H1 (cell line): Measurements from ENCODE around the gene NKAIN1. TPM values are rescaled to one million over a fixed set of nuclear protein-coding genes. Genes with fewer than 3 reads are reported as not detected.

Source experiments
- CTCF ChIA-PET: fragments of 300-600 bp; sonication (Branson Sonifier 250); formaldehyde crosslinking; loops from one replicate; lab custom pipeline; 2021; ENCODE audit not compliant: partially characterized antibody; lab: Charles Lee
- POLR2A ChIA-PET: fragments of 300-600 bp; sonication (Branson Sonifier 250); formaldehyde crosslinking; loops from one replicate; lab custom pipeline; 2021; ENCODE audit warnings: inconsistent platforms; ENCODE audit not compliant: partially characterized antibody; lab: Charles Lee
- DNase-seq, 2 experiments: peaks; one replicate each; pipeline versions ENCODE4 v3.0.0 to v3.0.0-alpha.2; 2010 to 2022; ENCODE audit warnings: low spot score in 2 of 2, low read depth in 1 of 2, mixed read lengths in 1 of 2
- FAIRE-seq: peaks from 2 replicates; lab custom pipeline; 2011; peaks lifted over from hg19 to GRCh38; lab: Jason Lieb, UNC
- H2AFZ ChIP-seq: 2 replicates; pipeline ENCODE4 v1.8.1; 2012; ENCODE audit warnings: low read length, inconsistent platforms
- H2AK5ac ChIP-seq: 2 replicates; pipeline ENCODE4 v1.6.1; 2013; ENCODE audit warnings: low read depth, low read length
- H2BK120ac ChIP-seq: replicated peaks from 2 replicates; pipeline ENCODE3; 2013; ENCODE audit warnings: low read depth, low read length, inconsistent platforms
- H2BK12ac ChIP-seq: 2 replicates; pipeline ENCODE4 v1.6.1; 2013; ENCODE audit warnings: low read depth, low read length
- H2BK15ac ChIP-seq: 2 replicates; pipeline ENCODE4 v1.6.1; 2013; ENCODE audit warnings: low read length
- H2BK20ac ChIP-seq: 2 replicates; pipeline ENCODE4 v1.6.1; 2013; ENCODE audit warnings: low read length
- H2BK5ac ChIP-seq: 2 replicates; pipeline ENCODE4 v1.6.1; 2013; ENCODE audit warnings: low read depth, low read length
- H3K14ac ChIP-seq: 2 replicates; pipeline ENCODE4 v1.6.1; 2013; ENCODE audit warnings: inconsistent platforms; ENCODE audit not compliant: insufficient read length
- H3K18ac ChIP-seq: 2 replicates; pipeline ENCODE4 v1.6.1; 2013; ENCODE audit warnings: low read length; ENCODE audit errors: extremely low read depth
- H3K23ac ChIP-seq: 2 replicates; pipeline ENCODE4 v1.6.1; 2013; ENCODE audit warnings: inconsistent platforms; ENCODE audit not compliant: insufficient read length
- H3K23me2 ChIP-seq: 2 replicates; pipeline ENCODE4 v1.6.1; 2013; ENCODE audit warnings: low read depth, low read length
- H3K27ac ChIP-seq: 2 replicates; pipeline ENCODE4 v1.6.1; 2011; ENCODE audit warnings: low read depth, low read length, inconsistent platforms
- H3K27me3 ChIP-seq, 4 experiments: replicated peaks in 1 of 4; 1 replicate in 1 of 4; 2 replicates in 3 of 4; pipeline versions ENCODE4 v1.6.1 to v1.8.1; 2011 to 2013; ENCODE audit warnings: low read length in 3 of 4, mild to moderate bottlenecking in 3 of 4, inconsistent platforms in 2 of 4, mixed read lengths in 2 of 4, moderate library complexity in 1 of 4; ENCODE audit not compliant: control insufficient read depth in 3 of 4, insufficient read depth in 3 of 4; ENCODE audit errors: extremely low read depth in 1 of 4
- H3K36me3 ChIP-seq, 4 experiments: 2 replicates each; pipeline versions ENCODE4 v1.6.1 to v1.8.1; 2011 to 2013; ENCODE audit warnings: mild to moderate bottlenecking in 4 of 4, low read length in 3 of 4, moderate library complexity in 2 of 4, control low read depth in 1 of 4, inconsistent platforms in 1 of 4; ENCODE audit not compliant: insufficient read depth in 4 of 4, control insufficient read depth in 2 of 4
- H3K4ac ChIP-seq: replicated peaks from 2 replicates; pipeline ENCODE3; 2013; ENCODE audit warnings: low read length, low read depth, mixed read lengths, inconsistent platforms; ENCODE audit not compliant: insufficient read length
- H3K4me1 ChIP-seq, 4 experiments: replicated peaks in 1 of 4; 1 replicate in 1 of 4; 2 replicates in 3 of 4; pipeline versions ENCODE4 v1.6.1 to v1.8.1; 2011 to 2013; ENCODE audit warnings: low read length in 3 of 4, inconsistent platforms in 2 of 4, mixed read lengths in 1 of 4; ENCODE audit not compliant: insufficient read depth in 4 of 4, control insufficient read depth in 3 of 4
- H3K4me2 ChIP-seq, 2 experiments: 2 replicates each; pipeline versions ENCODE4 v1.6.1 to v1.8.1; 2011 to 2013; ENCODE audit warnings: low read depth in 2 of 2, low read length in 2 of 2, control low read depth in 1 of 2, inconsistent platforms in 1 of 2, mild to moderate bottlenecking in 1 of 2; ENCODE audit not compliant: insufficient read depth in 1 of 2
- H3K4me3 ChIP-seq, 4 experiments: fragments of 200-600, 300-600 bp in 1 of 4; sonication (generic), shearing (Covaris generic), sonication (Bioruptor Twin) in 1 of 4; 2 replicates each; pipeline versions ENCODE4 v1.5.1 to v1.8.1; 2011 to 2016; ENCODE audit warnings: low read length in 4 of 4, low read depth in 3 of 4, control low read depth in 2 of 4, inconsistent platforms in 2 of 4, mild to moderate bottlenecking in 2 of 4, mixed read lengths in 1 of 4, moderate library complexity in 1 of 4; ENCODE audit not compliant: insufficient read depth in 2 of 4; ENCODE audit errors: extremely low read depth in 1 of 4
- H3K56ac ChIP-seq: replicated peaks from 2 replicates; pipeline ENCODE3; 2013; ENCODE audit warnings: low read depth, mild to moderate bottlenecking, mixed read lengths, low read length, inconsistent platforms; ENCODE audit not compliant: insufficient read length
- H3K79me1 ChIP-seq: 2 replicates; pipeline ENCODE4 v1.6.1; 2013; ENCODE audit warnings: low read depth, low read length, control low read depth
- H3K79me2 ChIP-seq, 2 experiments: 2 replicates each; pipeline versions ENCODE4 v1.6.1 to v1.8.1; 2012 to 2013; ENCODE audit warnings: low read length in 2 of 2, mild to moderate bottlenecking in 2 of 2, inconsistent platforms in 1 of 2; ENCODE audit not compliant: insufficient read depth in 2 of 2, control insufficient read depth in 1 of 2
- H3K9ac ChIP-seq, 4 experiments: replicated peaks in 1 of 4; 1 replicate in 1 of 4; 2 replicates in 3 of 4; pipeline versions ENCODE4 v1.6.1 to v1.8.1; 2011 to 2013; ENCODE audit warnings: low read depth in 3 of 4, low read length in 3 of 4, control low read depth in 2 of 4, mild to moderate bottlenecking in 2 of 4, moderate library complexity in 2 of 4, inconsistent platforms in 1 of 4; ENCODE audit errors: extremely low read depth in 1 of 4
- H3K9me3 ChIP-seq, 2 experiments: 2 replicates each; pipeline versions ENCODE4 v1.6.1 to v1.8.1; 2012 to 2013; ENCODE audit warnings: mild to moderate bottlenecking in 2 of 2, moderate library complexity in 2 of 2, control low read depth in 1 of 2, inconsistent platforms in 1 of 2, low read depth in 1 of 2, low read length in 1 of 2, mixed read lengths in 1 of 2; ENCODE audit not compliant: insufficient read depth in 2 of 2
- H4K20me1 ChIP-seq, 2 experiments: replicated peaks in 1 of 2; 2 replicates each; pipeline versions ENCODE3 to v1.8.1; 2011 to 2013; ENCODE audit warnings: inconsistent platforms in 2 of 2, low read length in 2 of 2, mild to moderate bottlenecking in 1 of 2; ENCODE audit not compliant: insufficient read depth in 2 of 2, control insufficient read depth in 1 of 2
- H4K5ac ChIP-seq: 2 replicates; pipeline ENCODE4 v1.6.1; 2013; ENCODE audit warnings: low read length, low read depth, mixed read lengths, inconsistent platforms; ENCODE audit not compliant: insufficient read length
- H4K8ac ChIP-seq: 2 replicates; pipeline ENCODE4 v1.8.0; 2013; ENCODE audit warnings: mild to moderate bottlenecking, moderate library complexity, low read length, inconsistent platforms; ENCODE audit not compliant: insufficient read depth; ENCODE audit errors: extremely low read depth
- H4K91ac ChIP-seq: replicated peaks from 2 replicates; pipeline ENCODE3; 2013; ENCODE audit warnings: low read length, mixed read lengths, inconsistent platforms; ENCODE audit not compliant: insufficient read length
- ATF2 ChIP-seq: IDR thresholded peaks from 2 replicates; pipeline ENCODE4 v1.6.1; 2012; ENCODE audit warnings: low read length, inconsistent platforms
- BACH1 ChIP-seq: IDR thresholded peaks from 2 replicates; pipeline ENCODE4 v1.6.1; 2012; ENCODE audit warnings: low read length, improper control_type of control experiment
- CHD2 ChIP-seq: IDR thresholded peaks from 2 replicates; pipeline ENCODE4 v1.6.1; 2012; ENCODE audit warnings: low read length, improper control_type of control experiment
- EGR1 ChIP-seq: IDR thresholded peaks from 2 replicates; pipeline ENCODE4 v1.6.1; 2011; ENCODE audit warnings: low read depth, low read length, borderline replicate concordance
- HDAC6 ChIP-seq: IDR thresholded peaks from one replicate; pipeline ENCODE4 v1.7.1; 2012; ENCODE audit warnings: low read depth, mild to moderate bottlenecking, inconsistent platforms, low read length, moderate library complexity
- MAFK ChIP-seq: IDR thresholded peaks from 2 replicates; pipeline ENCODE4 v1.6.1; 2012; ENCODE audit warnings: low read depth, mild to moderate bottlenecking, improper control_type of control experiment, low read length
- POLR2A ChIP-seq, 2 experiments: IDR thresholded peaks; 1 replicate in 1 of 2; 2 replicates in 1 of 2; pipeline ENCODE4 v1.6.1; 2011; ENCODE audit warnings: low read depth in 2 of 2, low read length in 2 of 2, mild to moderate bottlenecking in 2 of 2; ENCODE audit errors: control extremely low read depth in 1 of 2
- POLR2AphosphoS5 ChIP-seq: IDR thresholded peaks from 2 replicates; pipeline ENCODE4 v1.6.1; 2011; ENCODE audit warnings: low read depth, low read length
- WGBS, 2 experiments: shearing (Covaris generic) in 1 of 2; methylation state at CpG; one replicate each; pipeline versions ENCODE4 v1.1.6 to v1.1.7; 2013 to 2015; ENCODE audit warnings: low lambda C conversion rate in 2 of 2, mixed read lengths in 2 of 2, inconsistent platforms in 1 of 2, low coverage in 1 of 2, missing lambda C conversion rate in 1 of 2; ENCODE audit not compliant: insufficient replicate concordance in 2 of 2, insufficient coverage in 1 of 2, insufficient read length in 1 of 2; ENCODE audit errors: extremely low coverage in 1 of 2, missing lambda C conversion rate in 1 of 2; 5-methylcytosine and 5-hydroxymethylcytosine counted together
- polyA plus RNA-seq, 7 experiments: library from polyadenylated mRNA; depleted of rRNA in 3 of 7; stranded (reverse) in 5 of 7; unstranded in 2 of 7; fragments of >200 nt in 5 of 7; fragments of 200-250 nt in 2 of 7; gene quantifications; 1 replicate in 5 of 7; 2 replicates in 1 of 7; 4 replicates in 1 of 7; pipeline versions ENCODE4 v1.2.1 to v1.2.3, GENCODE V29; 2011 to 2013; ENCODE audit warnings: missing spikeins in 2 of 7, mixed read lengths in 2 of 7
- total RNA-seq: library from RNA; stranded (reverse); fragmentation: NEBNext Ultra II Directional; extraction: Animal tissue kit (Norgen Biotek cat#: 25700); gene quantifications from 2 replicates; pipeline ENCODE4 v1.2.1, GENCODE V29; 2021

Gene NKAIN1
- total and polyA plus RNA-seq, 2 of the 8 experiments (the other 6 are each of a cell fraction or from before 2014, with no cell fraction given) = 59.3 to 66.9 TPM

DNA sequence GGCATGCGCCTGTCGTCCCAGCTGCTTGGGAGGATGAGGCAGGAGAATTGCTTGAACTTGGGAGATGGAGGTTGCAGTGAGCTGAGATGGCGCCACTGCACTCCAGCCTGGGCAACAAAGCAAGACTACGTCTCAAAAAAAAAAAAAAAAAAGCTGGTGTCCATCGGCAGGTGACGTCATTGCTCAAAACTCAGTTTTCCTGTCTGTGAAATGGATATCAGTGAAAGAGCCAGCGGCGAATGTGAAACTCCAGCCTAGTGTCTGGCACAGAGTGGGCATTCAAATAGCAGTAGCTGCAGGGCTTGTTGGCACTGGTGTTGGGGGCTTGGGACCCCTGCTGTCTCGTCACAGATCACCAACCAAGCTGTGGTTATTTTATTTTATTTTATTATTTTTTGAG is 75.8 kb downstream of the NKAIN1 start:
- no peak overlapping the region for H3K14ac ChIP-seq
- peaks cover 0 to 2% (median 0%) of the 10 kb centered on the region in 4 experiments; a peak in 1 of 7 replicates for H3K4me1 ChIP-seq
- no peak overlapping the region for H4K8ac ChIP-seq
- H2BK120ac ChIP-seq = no peak overlapping the region
- ChIA-PET POLR2A (interaction anchor here (1.1 to 1.4 kb wide), 2 partner anchors 9 to 11 kb away, joined by 3 read pairs; no protein-coding TSS in a partner anchor), CTCF (interaction anchor here (0.6 to 12.9 kb wide), 7 partner anchors 11 to 595 kb away, joined by 3 to 156 read pairs (median 3); no protein-coding TSS in a partner anchor)
- 89% methylated on average over 7 of the region's 9 CpGs; no CpG with 5 or more reads in 1 of the 2 experiments for WGBS, 2 experiments
- no peak overlapping the region for H2AFZ ChIP-seq
- H2AK5ac ChIP-seq = no peak overlapping the region
- H4K5ac ChIP-seq = no peak overlapping the region
- TF ChIP-seq HDAC6 (no peak), POLR2A (IDR thresholded peaks at IDR 0.05; ENCODE audit: control extremely low read depth in 1 of 2, low read depth in 2 of 2, low read length in 2 of 2) (no peak), EGR1 (no peak), MAFK (no peak), BACH1 (no peak), CHD2 (no peak), ATF2 (no peak), POLR2AphosphoS5 (no peak)
- no peak for FAIRE-seq
- no peaks in the 10 kb centered on the region for H3K79me1 ChIP-seq
- H3K56ac ChIP-seq = no peak overlapping the region
- H3K27ac ChIP-seq = no peak overlapping the region
- DNase-seq = no peak
- H4K91ac ChIP-seq = no peak overlapping the region
- no peaks in the 10 kb centered on the region for H3K9me3 ChIP-seq
- H2BK15ac ChIP-seq = no peak overlapping the region
- H3K4me2 ChIP-seq = no peak overlapping the region
- no peak overlapping the region for H3K18ac ChIP-seq
- H3K27me3 ChIP-seq = no peaks in the 10 kb centered on the region
- peak overlapping the region; percentile 68; the same call in 1 of the 2 replicates for H2BK12ac ChIP-seq
- no peak overlapping the region for H3K4me3 ChIP-seq
- H3K36me3 ChIP-seq = no peaks in the 10 kb centered on the region
- H2BK20ac ChIP-seq = no peak overlapping the region
- H4K20me1 ChIP-seq = no peaks in the 10 kb centered on the region
- no peak overlapping the region for H3K23ac ChIP-seq
- no peaks in the 10 kb centered on the region for H3K79me2 ChIP-seq
- H3K4ac ChIP-seq = no peak overlapping the region
- no peak overlapping the region for H3K9ac ChIP-seq
- no peaks in the 10 kb centered on the region for H3K23me2 ChIP-seq
- no peak overlapping the region for H2BK5ac ChIP-seq
